Gastroesophageal sphincter (tissue), 4 donors: ENCODE measurements around the gene MAK. TPM values are rescaled to one million over a fixed set of nuclear protein-coding genes. Genes with fewer than 3 reads are reported as not detected.
"Not testable (repeated sequence)": the region's sequence is repeated elsewhere in the genome, so short reads cannot be mapped to it uniquely, and the experiment has no call there.

Experiments used
- ATAC-seq: fragments of 150-250 bp; one replicate; pipeline ENCODE4 v1.9.1; 2016; ENCODE audit warnings: mild to moderate bottlenecking, moderate library complexity
- H3K27ac ChIP-seq, 4 donors: fragments of 200-600 bp; sonication (generic) in 3 of 4; 1 replicate in 3 of 4; 2 replicates in 1 of 4; pipeline ENCODE4 v1.5.1; 2016 to 2019
- H3K27me3 ChIP-seq: fragments of 200-600 bp; sonication (generic); one replicate; pipeline ENCODE4 v1.5.1; 2019
- H3K36me3 ChIP-seq, 2 donors: fragments of 200-600 bp; sonication (generic); one replicate each; pipeline ENCODE4 v1.5.1; 2019; ENCODE audit warnings: control low read depth in 1 of 2
- H3K4me1 ChIP-seq, 3 donors: fragments of 200-600 bp; sonication (generic); 1 replicate in 2 of 3; 2 replicates in 1 of 3; pipeline ENCODE4 v1.5.1; 2016 to 2019; ENCODE audit warnings: control low read depth in 2 of 3
- H3K4me3 ChIP-seq, 2 donors: fragments of 200-600 bp; sonication (generic); one replicate each; pipeline ENCODE4 v1.5.1; 2019; ENCODE audit warnings: mild to moderate bottlenecking in 1 of 2, moderate library complexity in 1 of 2
- H3K9me3 ChIP-seq, 3 donors: fragments of 200-600 bp; sonication (generic); one replicate each; pipeline ENCODE4 v1.5.1; 2017 to 2019; ENCODE audit warnings: control low read depth in 2 of 3
- CTCF ChIP-seq, 4 experiments: fragments of 200-600 bp in 2 of 4; fragments of 450-650 bp in 2 of 4; sonication (generic) in 1 of 4; IDR thresholded peaks; one replicate each; pipeline ENCODE4 v1.5.1; 2017 to 2019; ENCODE audit warnings: antibody characterized with exemption in 4 of 4, mild to moderate bottlenecking in 2 of 4, moderate library complexity in 2 of 4
- EP300 ChIP-seq: sonication (generic); formaldehyde crosslinking; IDR thresholded peaks from one replicate; pipeline ENCODE4 v1.6.1; 2017; ENCODE audit warnings: antibody characterized with exemption, mild to moderate bottlenecking
- POLR2A ChIP-seq, 2 donors: fragments of 450-650 bp; IDR thresholded peaks; one replicate each; pipeline ENCODE4 v1.6.1; 2017; ENCODE audit warnings: antibody characterized with exemption in 2 of 2, mild to moderate bottlenecking in 2 of 2, moderate library complexity in 1 of 2
- POLR2AphosphoS5 ChIP-seq: sonication (generic); formaldehyde crosslinking; IDR thresholded peaks from one replicate; pipeline ENCODE4 v1.6.1; 2017; ENCODE audit warnings: antibody characterized with exemption
- WGBS, 2 donors: methylation state at CpG; one replicate each; pipeline ENCODE4 v1.1.5; 2018; ENCODE audit warnings: low coverage in 1 of 2; 5-methylcytosine and 5-hydroxymethylcytosine counted together
- total RNA-seq, 4 donors: library from RNA; depleted of rRNA; stranded (reverse); fragments of >200 nt; gene quantifications; one replicate each; pipeline ENCODE4 v1.1.0, GENCODE V29; 2016

The MAK gene
- total RNA-seq, 4 donors from 2014 or later = 0.07 to 0.67 TPM; not detected in 2

- H3K9me3 ChIP-seq = no peaks in the 10 kb centered on the region
- H3K27ac ChIP-seq = peak within 1 kb of the TSS; percentile 86 to 92 (median 90)
- H3K4me3 ChIP-seq = peak within 1 kb of the TSS; percentile 60 to 67
- TF ChIP-seq CTCF (IDR thresholded peaks at IDR 0.05) = peak in 1 of 4 experiments; percentile 12
- peak; percentile 91 for TF ChIP-seq POLR2AphosphoS5
- TF ChIP-seq EP300 = no peak
- peak; percentile 78 to 81 for TF ChIP-seq POLR2A (IDR thresholded peaks at IDR 0.05)
- 1 to 5% methylated on average over 4 to 34 of the region's 55 CpGs for WGBS, 2 donors
- H3K27me3 ChIP-seq = no peaks in the 10 kb centered on the region
- ATAC-seq = peak; percentile 99
- H3K4me1 ChIP-seq = peaks cover 0 to 63% (median 15%) of the 10 kb centered on the region in 3 donors
- H3K36me3 ChIP-seq = peaks cover 0 to 36% of the 10 kb centered on the region in 2 donors
Measured at GRCh38 chr6:10722820-10723566, 115.3 kb downstream of the MAK start, which contains the start of gene TMEM14C. TSS of gene TMEM14C (plus strand) at chr6:10723070. CDS start at chr6:10724614, 1,544 bp downstream.

- peak overlapping the region; percentile 27 to 92 (median 88) for H3K27ac ChIP-seq
- WGBS, 2 donors = 0% methylated on average over 3 to 6 of the region's 6 CpGs
- H3K4me1 ChIP-seq = peaks cover 0 to 63% (median 15%) of the 10 kb centered on the region in 3 donors
- no peaks in the 10 kb centered on the region for H3K9me3 ChIP-seq
- no peak for ATAC-seq
- H3K36me3 ChIP-seq = peaks cover 0 to 31% of the 10 kb centered on the region in 2 donors
- TF ChIP-seq EP300 (no peak), POLR2A (IDR thresholded peaks at IDR 0.05) (no peak), POLR2AphosphoS5 (no peak), CTCF (IDR thresholded peaks at IDR 0.05) (no peak)
- H3K27me3 ChIP-seq = no peaks in the 10 kb centered on the region
- peak overlapping the region; percentile 9 to 67 for H3K4me3 ChIP-seq
Measured at GRCh38 chr6:10722570-10722819, 115.8 kb downstream of the MAK start.

DNA sequence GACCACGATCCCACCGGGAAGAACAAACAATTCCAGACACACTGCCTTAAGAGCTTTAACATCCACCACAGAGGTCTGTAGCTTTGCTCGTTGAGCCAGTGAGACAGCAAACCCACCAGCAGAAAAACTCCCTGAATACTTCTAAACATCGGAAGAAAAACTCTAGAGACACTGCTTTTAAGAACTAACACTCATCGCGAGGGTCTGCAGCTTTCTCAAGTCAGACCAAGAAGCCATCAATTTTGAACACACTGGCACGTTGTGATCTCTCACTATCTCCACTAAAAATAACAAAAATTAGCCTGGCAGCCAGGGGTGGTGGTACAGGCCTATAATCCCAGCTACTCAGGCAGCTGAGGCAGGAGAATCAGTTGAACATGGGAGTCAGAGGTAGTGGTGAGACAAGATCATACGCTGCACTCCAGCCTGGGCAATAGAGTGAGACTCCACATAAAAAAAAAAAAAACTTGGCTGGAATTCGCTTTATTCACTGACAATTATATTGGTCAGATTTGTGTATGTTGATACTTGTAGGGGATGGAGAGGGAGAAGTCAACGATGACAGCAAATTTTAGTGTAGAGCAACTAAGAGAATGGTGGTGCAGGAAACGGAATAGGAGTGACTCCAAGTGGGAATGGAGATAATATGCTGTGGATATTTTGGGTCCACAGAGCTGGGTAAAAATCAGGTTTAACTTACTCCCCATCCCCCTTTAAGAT is 116.3 kb downstream of the MAK start:
- Histone ChIP-seq H3K4me1 (peaks cover 0 to 60% (median 15%) of the 10 kb centered on the region in 3 donors), H3K27ac (peak overlapping the region; percentile 27 to 92 (median 88)), H3K36me3 (peaks cover 0 to 27% of the 10 kb centered on the region in 2 donors), H3K9me3 (no peaks in the 10 kb centered on the region), H3K27me3 (no peaks in the 10 kb centered on the region), H3K4me3 (peak overlapping the region; percentile 9 to 67)
- no peak for TF ChIP-seq EP300
- TF ChIP-seq POLR2AphosphoS5 = no peak
- TF ChIP-seq CTCF (IDR thresholded peaks at IDR 0.05) = no peak
- no peak for TF ChIP-seq POLR2A (IDR thresholded peaks at IDR 0.05)
- WGBS, 2 donors = 55 to 58% methylated on average over 4 to 9 of the region's 11 CpGs
- ATAC-seq = no peak

GRCh38 chr6:10720960-10721849 is 117.1 kb downstream of the MAK start:
- WGBS, 2 donors = 83 to 85% methylated on average over 8 to 10 of the region's 17 CpGs
- H3K9me3 ChIP-seq, H3K27me3 ChIP-seq, ATAC-seq: not testable (repeated sequence)
- Histone ChIP-seq H3K4me3 (peak overlapping the region; percentile 38 to 65), H3K36me3 (peaks cover 0 to 18% of the 10 kb centered on the region in 2 donors), H3K27ac (peak overlapping the region; percentile 10 to 91 (median 81)), H3K4me1 (peaks cover 0 to 52% (median 15%) of the 10 kb centered on the region in 3 donors)
